ENCODE results near the gene SELE. TPM values are rescaled to one million over a fixed set of nuclear protein-coding genes. Genes with fewer than 3 reads are reported as not detected.

Gene SELE
- total and polyA plus RNA-seq, 9 donors = 0.58 to 16.9 (median 2.6) TPM

- H3K36me3 ChIP-seq = no peaks in the 10 kb centered on the region
- H3K27ac ChIP-seq = no peak overlapping the region
- H3K4me1 ChIP-seq (ENCODE audit: insufficient read depth) = no peaks in the 10 kb centered on the region
- no peak for DNase-seq
- no peak for TF ChIP-seq CTCF (IDR thresholded peaks at IDR 0.05)
- no peak for TF ChIP-seq EP300 (IDR thresholded peaks at IDR 0.05)
- no peak for TF ChIP-seq POLR2A (IDR thresholded peaks at IDR 0.05)
- no peaks in the 10 kb centered on the region for H3K9me3 ChIP-seq
- H3K4me3 ChIP-seq = no peak overlapping the region
- no peaks in the 10 kb centered on the region for H3K27me3 ChIP-seq
- WGBS, 3 donors = 47 to 60% (median 58%) methylated on average over 3 of the region's 3 CpGs
- intact Hi-C loops (cut with DNase I) = no loop called here
These were observed 34.2 kb downstream of the SELE start for GRCh38 chr1:169699707-169700106.

GRCh38 chr1:169698976-169699375 lies 34.9 kb downstream of the SELE start:
- Histone ChIP-seq H3K27ac (no peak overlapping the region), H3K36me3 (no peaks in the 10 kb centered on the region), H3K27me3 (no peaks in the 10 kb centered on the region), H3K4me1 (ENCODE audit: insufficient read depth) (no peaks in the 10 kb centered on the region), H3K9me3 (no peaks in the 10 kb centered on the region), H3K4me3 (no peak overlapping the region)
- no peak for TF ChIP-seq CTCF (IDR thresholded peaks at IDR 0.05)
- no peak for TF ChIP-seq POLR2A (IDR thresholded peaks at IDR 0.05)
- TF ChIP-seq EP300 (IDR thresholded peaks at IDR 0.05) = no peak
- WGBS, 3 donors = 73 to 82% (median 81%) methylated on average over 3 of the region's 3 CpGs
- no peak for DNase-seq
- intact Hi-C loops (cut with DNase I) = no loop called here

GRCh38 chr1:169697755-169698154 lies 36.1 kb downstream of the SELE start:
- Histone ChIP-seq H3K27me3 (no peaks in the 10 kb centered on the region), H3K9me3 (no peaks in the 10 kb centered on the region), H3K4me1 (ENCODE audit: insufficient read depth) (no peaks in the 10 kb centered on the region), H3K4me3 (no peak overlapping the region), H3K27ac (no peak overlapping the region), H3K36me3 (no peaks in the 10 kb centered on the region)
- no peak for TF ChIP-seq CTCF (IDR thresholded peaks at IDR 0.05)
- TF ChIP-seq POLR2A (IDR thresholded peaks at IDR 0.05) = no peak
- TF ChIP-seq EP300 (IDR thresholded peaks at IDR 0.05) = no peak
- DNase-seq = no peak
- 80 to 93% (median 86%) methylated on average over 1 of the region's 1 CpG for WGBS, 3 donors
- intact Hi-C loops (cut with DNase I) = no loop called here

GRCh38 chr1:169696273-169697100 lies 37.4 kb downstream of the SELE start:
- TF ChIP-seq CTCF (IDR thresholded peaks at IDR 0.05) (no peak), EP300 (IDR thresholded peaks at IDR 0.05) (no peak), POLR2A (IDR thresholded peaks at IDR 0.05) (no peak)
- Histone ChIP-seq H3K4me3 (no peak overlapping the region), H3K9me3 (no peaks in the 10 kb centered on the region), H3K4me1 (ENCODE audit: insufficient read depth) (no peaks in the 10 kb centered on the region), H3K27me3 (no peaks in the 10 kb centered on the region), H3K36me3 (no peaks in the 10 kb centered on the region), H3K27ac (no peak overlapping the region)
- intact Hi-C loops (cut with DNase I) = no loop called here
- no peak for DNase-seq
- WGBS, 3 donors = 66 to 70% (median 67%) methylated on average over 3 of the region's 3 CpGs

Data from ovary (tissue), 9 donors.